GM13977 (cell line): ENCODE data around the gene KCNH1.

Experiments
- DNase-seq: peaks from one replicate; pipeline ENCODE4 v3.0.0; 2012; ENCODE audit warnings: low spot score
- CTCF ChIP-seq: IDR thresholded peaks from 2 replicates; pipeline ENCODE4 v1.5.1; 2012; ENCODE audit warnings: mild to moderate bottlenecking, control low read depth; ENCODE audit not compliant: insufficient read depth; ENCODE audit errors: extremely low read depth, missing control alignments
- in situ Hi-C: fragments of 300-500 bp; cut with MboI; formaldehyde crosslinking; loops from one replicate; pipeline ENCODE4 v1.12.0; 2022; ENCODE audit warnings: low sequenced_read_pairs, low pct_unique_long_range_greater_than_20kb, mixed read lengths, inconsistent platforms; ENCODE audit not compliant: unreplicated experiment

The KCNH1 gene

GRCh38 chr1:211036381-211037060, 97.4 kb downstream of the KCNH1 start:
- TF ChIP-seq CTCF = no peak
- DNase-seq = no peak
- in situ Hi-C loops = no loop called here

GRCh38 chr1:211035821-211036380, 98.0 kb downstream of the KCNH1 start:
- TF ChIP-seq CTCF = no peak
- in situ Hi-C loops = no loop called here
- DNase-seq = no peak

- TF ChIP-seq CTCF = no peak
- in situ Hi-C loops = no loop called here
- no peak for DNase-seq
Measured at GRCh38 chr1:211033921-211034525, 99.9 kb downstream of the KCNH1 start.

- in situ Hi-C loops = no loop called here
- TF ChIP-seq CTCF = no peak
- DNase-seq = no peak
Measured at GRCh38 chr1:211024901-211025300, 109.0 kb downstream of the KCNH1 start.

GRCh38 chr1:211019266-211019665, 114.7 kb downstream of the KCNH1 start:
- in situ Hi-C loops = no loop called here
- TF ChIP-seq CTCF = no peak
- DNase-seq = no peak

- DNase-seq = no peak
- in situ Hi-C loops = no loop called here
- TF ChIP-seq CTCF = no peak
Measured at GRCh38 chr1:211018690-211019089, 115.3 kb downstream of the KCNH1 start.
